HepG2 (cell line): Measurements from ENCODE around the gene GPATCH11.

Experiments used
- KDM5A ChIP-seq: fragments of 200-600 bp; sonication (generic); IDR thresholded peaks from 2 replicates; pipeline ENCODE4 v1.7.0; 2018; ENCODE audit warnings: antibody characterized with exemption, mild to moderate bottlenecking, low read length, borderline replicate concordance
- MATR3 ChIP-seq: sonication (generic); formaldehyde crosslinking; IDR thresholded peaks from 2 replicates; pipeline ENCODE4 v1.4.0; 2020; ENCODE audit warnings: missing genetic modification reagents

DNA sequence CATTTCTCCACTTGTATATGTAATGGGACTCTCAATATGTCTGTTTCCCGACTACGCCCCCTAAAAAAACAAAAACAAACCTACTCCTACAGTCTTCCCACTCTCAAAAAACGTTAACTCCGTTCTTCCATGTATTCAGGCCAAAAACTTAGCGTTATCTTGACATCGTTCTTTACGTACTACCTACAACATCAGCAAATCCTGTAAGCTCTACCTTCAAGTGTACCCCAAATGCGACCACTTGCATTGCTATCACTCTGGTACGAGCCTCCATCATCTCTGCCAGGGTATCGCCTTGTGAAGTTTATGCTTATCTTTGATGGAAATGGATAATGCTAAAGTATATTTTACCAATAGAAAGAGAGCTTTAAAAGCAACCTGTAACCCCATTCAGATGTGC, 479 bp downstream of the GPATCH11 start:
- TF ChIP-seq KDM5A (no peak), MATR3 (CRISPR knock-in tag) (no peak)
